ENCODE results near the gene IL4I1.

IL4I1 gene

GRCh38 chr19:49924004-49924880, 27.6 kb upstream of the IL4I1 start:
- DNase-seq: no peak

GRCh38 chr19:49923055-49924003, 26.6 kb upstream of the IL4I1 start:
- no peak for DNase-seq

GRCh38 chr19:49921871-49922795, 25.4 kb upstream of the IL4I1 start:
- DNase-seq: no peak

GRCh38 chr19:49920624-49921363, 24.1 kb upstream of the IL4I1 start:
- no peak for DNase-seq

GRCh38 chr19:49918089-49918488, 21.4 kb upstream of the IL4I1 start:
- no peak for DNase-seq

- no peak for DNase-seq
These were observed 20.4 kb upstream of the IL4I1 start for GRCh38 chr19:49916839-49917733.

GRCh38 chr19:49915271-49915670, 18.6 kb upstream of the IL4I1 start:
- no peak for DNase-seq

GRCh38 chr19:49913720-49914119, 17.0 kb upstream of the IL4I1 start:
- no peak for DNase-seq

GRCh38 chr19:49912965-49913685, 16.4 kb upstream of the IL4I1 start:
- DNase-seq: no peak

GRCh38 chr19:49911381-49912145, 14.9 kb upstream of the IL4I1 start:
- no peak for DNase-seq

GRCh38 chr19:49910179-49910578, 13.5 kb upstream of the IL4I1 start:
- DNase-seq: no peak

GRCh38 chr19:49908480-49909420, 12.1 kb upstream of the IL4I1 start:
- no peak for DNase-seq

GRCh38 chr19:49907745-49908446, 11.2 kb upstream of the IL4I1 start:
- no peak for DNase-seq

GRCh38 chr19:49906879-49907564, 10.3 kb upstream of the IL4I1 start:
- no peak for DNase-seq

GRCh38 chr19:49904136-49904535, 7.4 kb upstream of the IL4I1 start:
- DNase-seq: no peak

GRCh38 chr19:49895566-49896297, 955 bp downstream of the IL4I1 start:
- no peak for DNase-seq

All from activated gamma-delta T cell (primary cell).